ENCODE measurements around the gene WASL.

Gene WASL

DNA sequence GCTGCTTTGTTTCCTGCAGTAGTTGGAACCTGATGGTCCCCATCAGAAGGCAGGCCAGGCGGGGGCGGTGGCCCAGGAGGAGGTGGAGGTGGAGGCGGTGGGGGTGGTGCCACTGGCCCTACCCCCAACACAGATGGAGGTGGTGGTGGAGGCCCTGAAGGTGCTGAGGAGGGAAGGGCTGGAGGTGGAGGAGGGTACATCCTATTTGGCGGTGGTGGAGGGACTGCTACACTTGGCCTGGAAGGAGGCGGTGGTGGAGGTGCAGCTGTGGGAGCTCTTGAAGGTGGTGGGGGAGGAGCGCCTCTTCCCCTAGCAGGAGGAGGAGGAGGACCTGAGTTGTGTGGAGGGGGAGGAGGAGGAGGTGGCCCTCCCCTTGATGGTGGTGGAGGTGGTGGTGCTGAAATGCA is 56.3 kb downstream of the WASL start:
- DNase-seq (ENCODE audit: low read depth, low spot score), result no peak

DNA sequence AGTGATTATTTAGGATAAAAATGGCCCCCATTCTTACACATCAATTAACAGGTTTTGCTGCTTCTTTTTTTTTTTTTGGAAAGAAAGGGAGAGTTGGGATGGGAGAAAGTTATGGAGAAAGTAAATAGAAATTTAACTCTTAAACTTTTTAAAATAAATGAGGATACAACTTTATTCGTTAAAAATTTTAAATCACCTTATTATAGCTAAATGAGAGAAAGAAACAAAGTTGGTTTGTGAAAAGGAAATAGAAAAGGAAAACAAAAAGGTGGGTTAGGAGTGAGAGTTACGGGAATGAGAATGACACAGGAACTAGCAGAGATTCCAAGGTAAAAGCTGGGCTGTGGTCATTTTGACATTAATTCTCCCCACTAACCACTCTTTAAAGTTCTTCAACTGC is 58.3 kb downstream of the WASL start:
- DNase-seq (ENCODE audit: low read depth, low spot score), result no peak

DNA sequence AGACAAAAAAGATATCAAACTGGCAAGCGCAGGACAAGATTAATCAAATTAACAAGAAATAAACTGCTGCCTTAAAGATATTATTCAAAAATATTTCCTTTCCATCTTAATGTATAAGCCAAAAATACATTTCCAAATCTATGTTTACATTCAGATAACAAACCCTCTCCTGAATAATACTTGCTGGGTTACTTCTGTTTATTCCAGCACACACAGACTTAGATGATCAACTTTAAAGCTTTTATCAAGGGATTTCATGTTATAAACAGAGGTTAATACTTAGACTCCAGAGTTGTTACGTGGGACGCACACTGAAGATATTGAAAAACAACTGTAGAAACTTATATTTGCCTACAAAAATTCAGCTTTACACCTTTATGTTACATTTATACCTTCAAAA is 59.6 kb downstream of the WASL start:
- no peak for DNase-seq (ENCODE audit: low read depth, low spot score)

DNA sequence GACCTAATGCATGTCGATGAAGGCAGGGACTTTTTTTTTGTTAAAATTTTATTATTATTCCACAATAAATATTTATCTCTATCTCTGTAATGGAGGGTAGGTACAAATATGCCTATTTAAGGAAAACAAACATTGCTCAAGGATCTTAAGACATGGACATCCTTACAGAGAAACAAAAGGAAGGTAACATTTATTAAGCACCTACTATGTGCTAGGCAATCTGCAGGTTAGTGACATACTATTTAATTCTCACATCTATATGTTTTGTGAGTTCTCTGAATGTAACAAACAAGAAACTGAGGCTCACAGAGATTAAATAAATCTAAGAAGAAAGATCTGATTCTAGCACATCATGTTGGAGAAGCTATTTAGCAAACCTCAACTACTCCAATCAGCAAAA is 61.1 kb downstream of the WASL start:
- DNase-seq (ENCODE audit: low read depth, low spot score), result no peak

DNA sequence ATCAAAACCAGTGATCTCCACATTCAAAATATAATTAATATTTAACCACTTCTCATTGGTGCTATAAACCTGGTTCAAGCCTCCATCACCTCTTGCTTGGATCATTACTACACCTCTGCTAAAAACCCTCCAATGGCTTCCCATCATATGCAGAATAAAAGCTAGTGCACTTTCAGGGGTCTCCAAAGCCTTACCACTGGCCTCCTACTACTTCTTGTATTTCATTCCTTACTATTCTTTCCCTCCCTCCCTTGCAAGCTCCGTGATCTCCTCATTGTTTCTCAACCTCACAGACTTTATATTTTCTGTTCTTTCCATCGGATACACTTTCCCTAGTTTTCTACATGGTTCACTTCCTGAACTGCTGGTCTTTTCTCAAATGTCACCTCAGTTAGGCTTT is 61.6 kb downstream of the WASL start:
- DNase-seq (ENCODE audit: low read depth, low spot score), result no peak

DNA sequence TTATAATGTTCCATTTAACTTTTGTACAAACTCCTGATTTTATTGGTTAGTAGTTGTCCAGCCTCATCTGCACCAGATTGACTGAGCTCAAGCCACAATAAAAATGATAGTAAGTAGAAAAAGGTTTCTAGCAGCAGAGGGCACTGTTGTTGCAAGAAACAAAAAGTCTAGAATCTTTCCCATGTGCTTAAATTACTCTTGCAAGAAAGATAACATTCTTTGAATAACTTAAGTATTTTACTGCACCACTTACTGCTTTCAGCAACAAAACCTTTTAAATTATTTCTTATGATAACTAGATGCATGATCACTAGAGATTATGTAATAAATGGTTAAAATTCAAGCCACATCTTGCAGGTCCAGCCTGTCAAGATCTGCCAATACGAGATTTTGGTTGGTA is 66.1 kb downstream of the WASL start:
- no peak for DNase-seq (ENCODE audit: low read depth, low spot score)

DNA sequence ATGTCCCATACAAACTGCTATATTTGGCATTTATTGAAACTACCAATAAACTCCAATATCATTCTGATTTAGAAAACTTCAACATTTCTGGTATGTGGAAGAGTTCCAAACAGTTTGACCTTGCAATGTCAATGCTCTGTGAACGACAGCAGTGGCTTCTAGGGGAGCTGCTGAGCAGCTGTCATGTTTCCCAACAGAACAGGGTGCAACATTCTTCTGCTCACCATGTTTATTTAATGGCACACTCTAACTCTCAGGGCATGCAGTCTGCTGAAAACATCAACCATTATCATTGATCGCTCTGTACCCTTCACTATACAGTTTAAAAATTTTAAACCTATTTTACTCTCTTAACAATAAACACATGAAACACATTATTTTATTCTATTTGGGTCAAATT is 67.2 kb downstream of the WASL start:
- no peak for DNase-seq (ENCODE audit: low read depth, low spot score)

DNA sequence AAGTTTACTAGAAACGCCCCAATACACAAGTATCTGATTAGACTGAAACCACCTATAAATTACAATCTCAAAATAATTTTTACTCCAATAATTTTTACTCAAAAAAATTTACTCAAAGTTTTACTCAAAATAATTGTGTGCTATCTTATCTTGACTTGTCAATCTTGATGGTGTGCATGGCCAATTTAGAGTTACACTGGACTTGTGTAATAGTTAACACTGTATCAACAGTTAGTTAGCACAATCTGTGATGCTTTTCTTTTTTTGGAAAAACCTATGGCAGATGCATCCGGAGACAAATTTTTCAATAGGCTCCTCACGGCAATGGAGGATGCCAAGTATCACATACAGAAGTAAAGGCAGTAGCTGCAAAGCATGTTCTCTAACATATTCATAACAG is 68.2 kb downstream of the WASL start:
- DNase-seq (ENCODE audit: low read depth, low spot score), result no peak

DNA sequence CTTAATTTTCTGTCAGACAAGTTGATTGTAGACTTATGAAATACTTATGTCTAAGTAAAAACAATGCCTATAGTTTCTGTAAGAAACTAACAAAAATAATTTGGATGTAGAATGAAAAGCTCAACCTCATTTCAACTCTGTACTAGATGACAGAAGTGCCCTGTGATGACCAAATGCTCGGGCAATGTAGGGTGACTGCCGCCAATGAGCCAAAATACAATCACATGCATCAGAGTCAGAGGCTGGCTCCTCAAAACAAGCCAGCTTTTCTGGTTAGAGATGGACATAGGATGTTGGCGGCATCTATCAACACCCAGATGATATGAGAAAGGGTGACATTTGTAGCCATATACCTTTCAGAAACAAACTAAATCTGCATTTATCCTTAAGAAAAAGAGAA is 69.2 kb downstream of the WASL start:
- DNase-seq (ENCODE audit: low read depth, low spot score), result no peak

DNA sequence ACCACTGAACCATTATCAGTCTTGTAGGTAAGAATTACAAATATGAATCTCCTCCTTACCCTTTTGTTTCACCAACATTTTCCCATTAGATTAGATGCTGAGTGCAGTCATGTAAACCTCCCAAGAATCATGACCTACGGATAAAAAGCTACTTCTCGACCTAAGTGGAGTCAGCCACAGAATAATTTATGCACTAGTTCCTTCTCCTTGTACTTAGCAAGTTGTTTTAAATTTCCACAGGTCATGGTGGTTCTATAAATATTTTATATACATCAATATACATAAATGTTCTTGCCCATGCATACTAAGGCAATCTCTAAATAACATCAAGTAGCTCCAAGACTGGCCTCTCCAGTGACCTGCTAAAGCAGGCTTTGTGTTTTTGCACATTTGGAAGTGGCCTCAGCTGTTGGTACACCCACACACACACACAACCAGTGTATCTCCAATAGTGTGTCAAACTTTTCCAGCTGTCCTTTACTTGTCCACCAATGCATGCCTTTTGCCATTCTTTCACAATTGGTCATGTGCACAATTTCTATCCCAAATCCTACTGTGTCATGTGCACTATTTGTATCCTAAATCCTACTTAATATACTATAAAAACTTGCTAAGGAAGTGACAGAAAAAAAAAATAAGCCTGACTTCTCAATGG is 71.6 kb downstream of the WASL start:
- no peak for DNase-seq (ENCODE audit: low read depth, low spot score)

DNA sequence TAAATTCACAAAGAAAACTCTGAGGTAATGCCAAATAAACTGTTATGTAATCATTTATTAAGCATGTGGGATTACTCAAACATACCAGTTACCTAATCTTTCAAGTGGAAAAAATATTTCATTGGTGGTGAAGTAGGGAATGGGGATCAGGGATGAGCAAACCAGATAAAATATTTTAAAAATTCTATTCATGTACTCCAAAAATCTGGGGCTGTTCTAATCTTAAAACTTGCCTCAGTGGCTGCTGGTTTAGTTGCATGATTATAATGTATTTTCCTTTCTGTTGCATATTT is 73.7 kb downstream of the WASL start:
- no peak for DNase-seq (ENCODE audit: low read depth, low spot score)

DNA sequence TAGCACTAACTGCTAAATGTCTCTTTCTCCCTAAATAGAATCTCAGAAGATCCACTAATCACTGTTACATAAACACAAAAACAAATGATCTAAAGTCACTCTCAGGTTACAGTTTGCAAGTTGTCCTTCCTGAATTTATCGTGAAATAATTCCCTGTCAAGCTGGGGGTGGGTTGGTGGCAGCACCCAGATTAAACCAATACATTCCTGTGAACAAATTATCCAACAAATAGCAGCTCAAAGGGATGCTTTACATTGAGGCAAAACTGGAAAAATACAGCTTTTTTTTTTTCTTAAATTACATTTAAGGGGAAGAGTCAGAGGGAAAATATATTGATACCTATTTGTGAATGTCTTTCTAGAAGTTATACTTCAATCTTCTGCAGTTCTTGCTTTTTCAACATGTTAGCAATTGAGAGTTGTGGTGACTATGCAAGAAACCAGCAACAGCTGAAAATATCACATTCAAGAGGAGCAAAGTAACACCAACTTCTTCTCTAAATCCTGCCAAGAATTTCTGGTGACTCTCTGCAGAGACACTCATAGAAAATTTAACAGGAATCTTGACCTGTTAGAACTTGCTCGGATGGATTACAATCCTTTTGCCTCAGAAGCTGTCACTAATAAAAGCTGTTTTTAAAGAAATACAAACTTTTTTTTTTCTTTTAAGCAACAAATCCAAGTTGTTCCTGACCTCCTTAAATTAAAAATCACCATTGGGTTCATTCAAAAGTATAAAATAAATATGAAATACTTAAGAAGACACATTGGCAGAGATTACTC is 74.2 kb downstream of the WASL start:
- no peak for DNase-seq (ENCODE audit: low read depth, low spot score)

DNA sequence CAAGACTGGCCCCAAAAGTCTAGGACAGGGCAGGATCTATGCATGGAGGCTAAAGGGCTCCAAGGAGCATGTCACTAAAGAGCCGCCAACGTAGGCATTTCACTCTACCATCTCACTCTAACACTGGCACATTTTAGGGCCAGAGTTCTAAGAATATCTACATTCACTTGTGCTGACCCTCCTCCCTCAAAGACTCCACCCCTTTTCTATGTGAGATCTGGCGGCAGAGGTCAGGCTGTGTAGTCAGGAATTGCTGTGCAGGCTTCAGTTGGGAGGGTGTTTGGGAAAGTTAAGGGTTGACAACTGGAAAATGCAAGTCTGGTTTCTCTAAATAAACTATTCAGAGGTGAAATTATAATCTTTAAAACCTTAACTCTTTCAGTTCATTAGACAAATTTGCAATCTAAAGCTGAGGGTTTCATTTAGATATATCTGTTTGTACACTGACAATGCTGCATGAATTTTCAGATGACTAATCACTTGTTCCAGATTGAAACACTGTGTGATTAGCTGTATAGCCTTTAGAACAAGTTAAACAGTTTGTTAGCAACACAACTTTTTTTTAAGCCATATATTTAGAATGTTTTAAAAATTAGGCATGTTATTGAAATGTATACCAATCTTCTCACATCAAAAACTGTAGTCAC is 74.9 kb downstream of the WASL start:
- no peak for DNase-seq (ENCODE audit: low read depth, low spot score)

DNA sequence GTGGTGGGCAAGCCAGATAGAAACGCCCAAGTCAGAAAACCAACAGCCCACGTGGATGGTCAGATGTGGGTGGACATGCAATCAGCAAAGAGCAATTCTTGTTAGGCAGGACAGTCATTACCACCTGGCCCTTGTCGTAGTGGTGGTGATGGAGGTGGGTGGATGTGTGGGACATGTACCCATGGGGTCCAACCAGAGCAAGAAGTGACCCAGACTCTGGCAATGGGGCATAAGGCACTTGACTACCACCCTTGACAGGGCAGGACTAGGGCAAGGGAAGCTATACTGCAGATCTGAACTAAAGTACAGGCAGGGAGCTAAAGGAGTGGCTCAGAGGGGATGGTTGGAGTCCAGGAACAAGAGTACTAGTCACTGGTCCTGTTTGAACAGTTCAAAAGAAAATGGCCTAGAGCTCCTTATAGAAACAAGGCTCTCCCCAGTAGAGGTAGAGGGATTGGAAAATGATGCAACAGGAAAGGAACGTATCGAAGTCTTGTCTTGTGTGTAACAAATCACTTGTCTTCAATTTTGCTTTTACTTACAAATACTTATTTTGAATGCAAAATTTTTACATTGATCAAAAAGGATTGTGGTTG is 75.6 kb downstream of the WASL start:
- DNase-seq (ENCODE audit: low read depth, low spot score), result no peak

DNA sequence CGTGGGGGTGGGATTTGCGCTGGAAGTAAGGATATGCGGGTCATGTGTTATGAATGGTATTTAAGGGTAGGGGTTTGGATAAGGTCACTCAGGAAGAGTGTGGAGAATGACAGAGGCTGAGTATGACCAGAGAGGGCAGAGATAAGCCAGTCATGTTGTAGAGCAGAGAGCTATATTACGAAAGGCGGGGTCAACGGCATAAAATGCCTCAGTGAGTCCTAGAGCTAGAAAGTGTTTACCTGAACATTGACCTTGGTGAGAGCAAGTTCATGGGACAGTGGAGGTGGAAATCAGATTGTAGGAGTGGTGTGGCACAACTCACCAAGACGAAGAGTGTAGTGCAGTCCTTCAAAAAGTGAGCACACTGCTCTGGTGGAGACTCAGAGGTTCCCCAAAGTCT is 79.3 kb downstream of the WASL start:
- DNase-seq (ENCODE audit: low read depth, low spot score), result no peak

DNA sequence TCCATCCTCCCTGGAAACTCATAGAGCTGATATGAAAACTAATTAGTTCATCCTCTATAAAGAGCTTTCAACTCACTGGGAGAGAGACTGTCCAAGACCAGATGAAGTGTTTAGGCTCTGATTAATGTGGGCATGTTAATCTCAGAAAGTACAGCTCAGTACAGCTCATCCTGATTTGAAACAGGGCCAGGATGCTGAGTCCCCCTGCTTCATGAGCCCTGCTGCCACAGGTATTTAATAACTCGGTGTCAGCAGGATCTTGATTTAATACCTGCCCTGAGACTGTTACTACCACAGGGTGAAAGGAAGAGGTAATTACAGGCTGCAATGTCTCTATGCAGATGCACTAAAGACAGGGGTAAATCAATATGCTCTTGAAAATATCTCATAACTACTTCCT is 82.3 kb downstream of the WASL start:
- DNase-seq (ENCODE audit: low read depth, low spot score), result no peak

DNA sequence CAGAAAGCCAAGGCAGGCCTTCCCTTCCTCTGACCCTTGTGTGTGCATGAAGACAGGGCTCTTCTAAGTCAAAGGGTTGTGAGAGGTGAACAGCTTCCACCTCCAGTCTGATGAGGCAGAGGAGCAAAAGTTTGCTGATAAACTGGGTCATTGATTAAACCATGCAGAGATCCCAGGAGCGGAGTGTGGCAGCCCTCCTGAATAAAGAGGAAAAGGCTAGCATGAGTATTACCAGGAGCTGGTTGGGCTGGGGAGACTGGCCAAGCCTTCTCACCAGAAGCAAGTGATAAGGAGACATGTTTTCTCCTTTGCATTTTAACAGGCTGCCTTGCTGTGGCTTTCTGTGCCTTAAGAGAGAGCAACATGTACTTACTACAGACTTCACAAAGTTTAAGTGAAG is 82.9 kb downstream of the WASL start:
- no peak for DNase-seq (ENCODE audit: low read depth, low spot score)

DNA sequence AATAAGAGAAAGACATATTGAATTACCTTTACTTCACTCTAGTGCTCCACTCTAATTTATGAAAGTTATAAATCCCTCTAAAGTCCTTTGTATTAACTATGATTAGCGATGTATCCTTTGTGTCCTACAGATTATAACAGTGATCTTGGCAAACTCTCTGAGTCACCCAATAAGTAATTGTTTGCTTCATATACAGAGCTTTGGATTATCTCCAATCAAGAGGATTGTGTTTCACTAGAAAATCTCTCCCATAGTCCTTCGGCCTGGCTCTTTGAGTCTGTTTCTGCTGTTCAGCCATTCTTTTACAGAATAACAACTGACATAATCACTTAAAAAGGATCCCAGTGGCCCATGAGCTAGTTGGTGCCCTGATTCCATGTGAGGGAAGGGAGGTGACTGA is 83.6 kb downstream of the WASL start:
- DNase-seq (ENCODE audit: low read depth, low spot score), result no peak

DNA sequence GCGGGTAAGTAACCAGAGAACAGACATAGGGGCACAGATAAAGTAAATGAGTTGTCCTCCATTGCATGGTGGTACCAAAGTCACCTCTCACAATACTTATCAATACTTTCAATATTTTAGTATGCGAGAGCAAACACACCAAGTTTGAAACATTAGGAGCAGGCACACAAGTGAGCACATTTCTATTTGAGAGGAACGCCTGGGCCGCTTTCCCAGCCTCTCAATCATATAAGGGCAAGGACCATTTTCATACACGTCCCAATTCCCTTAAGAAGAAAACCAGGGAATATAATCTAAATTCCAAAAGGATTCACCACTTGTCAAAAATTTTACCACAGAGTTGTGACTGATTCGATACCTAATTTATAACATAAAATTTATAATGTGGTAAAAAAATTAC is 85.6 kb downstream of the WASL start:
- DNase-seq (ENCODE audit: low read depth, low spot score), result no peak

DNA sequence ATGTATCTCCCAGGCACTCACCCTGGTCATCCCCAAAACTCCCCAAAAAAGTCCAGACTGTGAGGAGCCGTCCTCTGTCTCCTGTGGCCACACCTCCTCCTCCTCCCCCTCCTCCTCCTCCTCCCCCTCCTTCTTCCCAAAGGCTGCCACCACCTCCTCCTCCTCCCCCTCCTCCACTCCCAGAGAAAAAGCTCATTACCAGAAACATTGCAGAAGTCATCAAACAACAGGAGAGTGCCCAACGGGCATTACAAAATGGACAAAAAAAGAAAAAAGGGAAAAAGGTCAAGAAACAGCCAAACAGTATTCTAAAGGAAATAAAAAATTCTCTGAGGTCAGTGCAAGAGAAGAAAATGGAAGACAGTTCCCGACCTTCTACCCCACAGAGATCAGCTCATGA is 86.0 kb downstream of the WASL start:
- DNase-seq (ENCODE audit: low read depth, low spot score), result no peak

DNA sequence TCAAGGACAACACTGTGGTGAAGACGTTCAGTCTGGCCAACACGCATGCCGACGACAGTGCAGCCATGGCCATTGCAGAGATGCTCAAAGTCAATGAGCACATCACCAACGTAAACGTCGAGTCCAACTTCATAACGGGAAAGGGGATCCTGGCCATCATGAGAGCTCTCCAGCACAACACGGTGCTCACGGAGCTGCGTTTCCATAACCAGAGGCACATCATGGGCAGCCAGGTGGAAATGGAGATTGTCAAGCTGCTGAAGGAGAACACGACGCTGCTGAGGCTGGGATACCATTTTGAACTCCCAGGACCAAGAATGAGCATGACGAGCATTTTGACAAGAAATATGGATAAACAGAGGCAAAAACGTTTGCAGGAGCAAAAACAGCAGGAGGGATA is 86.5 kb downstream of the WASL start:
- DNase-seq (ENCODE audit: low read depth, low spot score), result no peak

DNA sequence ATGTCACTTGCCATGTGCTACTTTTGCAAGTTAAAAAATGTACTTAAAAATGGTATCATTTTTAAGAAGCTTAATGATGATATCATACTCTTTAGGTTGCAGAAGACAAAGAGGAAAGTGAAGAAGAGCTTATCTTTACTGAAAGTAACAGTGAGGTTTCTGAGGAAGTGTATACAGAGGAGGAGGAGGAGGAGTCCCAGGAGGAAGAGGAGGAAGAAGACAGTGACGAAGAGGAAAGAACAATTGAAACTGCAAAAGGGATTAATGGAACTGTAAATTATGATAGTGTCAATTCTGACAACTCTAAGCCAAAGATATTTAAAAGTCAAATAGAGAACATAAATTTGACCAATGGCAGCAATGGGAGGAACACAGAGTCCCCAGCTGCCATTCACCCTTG is 87.0 kb downstream of the WASL start:
- no peak for DNase-seq (ENCODE audit: low read depth, low spot score)

Measured in activated naive CD8-positive, alpha-beta T cell treated with anti-CD3 and anti-CD28 coated beads, Interleukin-2, amount 50 U/mL, for 16 hours (primary cell).